HepG2 (cell line): Measurements from ENCODE around the gene PIEZO2. TPM values are rescaled to one million over a fixed set of nuclear protein-coding genes. Genes with fewer than 3 reads are reported as not detected.

Source experiments
- ARNT ChIP-seq: fragments of 450-650 bp; IDR thresholded peaks from 2 replicates; pipeline ENCODE4 v1.6.1; 2017
- CHD4 ChIP-seq: fragments of 200-600 bp; sonication (generic); IDR thresholded peaks from 2 replicates; pipeline ENCODE4 v1.7.0; 2017; ENCODE audit warnings: mild to moderate bottlenecking, low read length, borderline replicate concordance
- FOSL2 ChIP-seq: sonication (generic); formaldehyde crosslinking; IDR thresholded peaks from 2 replicates; pipeline ENCODE4 v1.4.0; 2020; ENCODE audit warnings: missing genetic modification reagents
- IRF2 ChIP-seq: IDR thresholded peaks from 2 replicates; pipeline ENCODE4 v1.6.1; 2018; ENCODE audit warnings: missing genetic modification reagents, missing compliant biosample characterization
- KLF16 ChIP-seq, 2 experiments: sonication (generic) in 1 of 2; formaldehyde crosslinking in 1 of 2; IDR thresholded peaks; 2 replicates each; pipeline versions ENCODE4 v1.6.1 to v1.8.0; 2016 to 2023; ENCODE audit warnings: missing genetic modification reagents in 2 of 2, missing compliant biosample characterization in 1 of 2
- MEIS1 ChIP-seq: sonication (generic); formaldehyde crosslinking; IDR thresholded peaks from 2 replicates; pipeline ENCODE4 v1.9.0; 2021; ENCODE audit warnings: mild to moderate bottlenecking, missing genetic modification reagents, moderate library complexity, borderline replicate concordance
- PHF21A ChIP-seq: sonication (generic); formaldehyde crosslinking; IDR thresholded peaks from 2 replicates; pipeline ENCODE4 v1.5.0; 2020; ENCODE audit warnings: mild to moderate bottlenecking, missing genetic modification reagents
- RAD21 ChIP-seq: fragments of 450-650 bp; formaldehyde crosslinking; IDR thresholded peaks from 2 replicates; pipeline ENCODE4 v1.5.0; 2020; ENCODE audit warnings: mild to moderate bottlenecking
- RBFOX2 ChIP-seq: fragments of 200-400 bp; formaldehyde crosslinking; IDR thresholded peaks from 2 replicates; pipeline ENCODE4 v1.6.1; 2017; ENCODE audit warnings: low read depth, mild to moderate bottlenecking, low read length
- TCF7 ChIP-seq: sonication (generic); IDR thresholded peaks from 2 replicates; pipeline ENCODE4 v1.6.1; 2016; ENCODE audit warnings: antibody characterized with exemption, low read depth
- XBP1 ChIP-seq: sonication (generic); formaldehyde crosslinking; IDR thresholded peaks from 2 replicates; pipeline ENCODE4 v1.5.0; 2020; ENCODE audit warnings: missing genetic modification reagents
- ZBTB3 ChIP-seq: sonication (generic); formaldehyde crosslinking; IDR thresholded peaks from 2 replicates; pipeline ENCODE4 v1.4.0; 2020; ENCODE audit warnings: low read depth, mild to moderate bottlenecking, moderate library complexity, missing genetic modification reagents, borderline replicate concordance
- ZFYVE20 ChIP-seq: sonication (generic); formaldehyde crosslinking; IDR thresholded peaks from 2 replicates; pipeline ENCODE4 v1.8.0; 2023; ENCODE audit warnings: low read depth, mild to moderate bottlenecking, moderate library complexity, missing genetic modification reagents, borderline replicate concordance
- ZNF331 ChIP-seq: sonication (generic); formaldehyde crosslinking; IDR thresholded peaks from 2 replicates; pipeline ENCODE4 v1.4.0; 2020; ENCODE audit warnings: missing genetic modification reagents
- polyA plus RNA-seq, 8 experiments: library from polyadenylated mRNA; depleted of rRNA in 3 of 8; stranded (reverse) in 7 of 8; unstranded in 1 of 8; fragments of >200 nt; fragmentation: Illumina TruSeq in 4 of 8; extraction: Trizol in 4 of 8; gene quantifications; 2 replicates each; pipeline versions ENCODE4 v1.2.1 to v1.2.3, GENCODE V29; 2011 to 2016; ENCODE audit warnings: low read depth in 4 of 8, missing spikeins in 1 of 8, mixed read lengths in 1 of 8; ENCODE audit not compliant: insufficient read depth in 1 of 8
- total RNA-seq, 5 experiments: library from RNA; depleted of rRNA; stranded (reverse); fragments of >200 nt; fragmentation: Illumina TruSeq; extraction: Trizol; gene quantifications; 2 replicates each; pipeline ENCODE4 v1.2.3, GENCODE V29; 2016; ENCODE audit warnings: low read depth in 1 of 5
- TF ChIP-seq, protein P1 (sequence below): sonication (generic); formaldehyde crosslinking; IDR thresholded peaks from 2 replicates; pipeline ENCODE4 v1.5.1; 2020; ENCODE audit warnings: mild to moderate bottlenecking, moderate library complexity, missing genetic modification reagents
- TF ChIP-seq, protein P2 (sequence below): sonication (generic); formaldehyde crosslinking; IDR thresholded peaks from 2 replicates; pipeline ENCODE4 v1.5.0; 2020; ENCODE audit warnings: missing genetic modification reagents
- TF ChIP-seq, protein P3 (sequence below), 2 experiments: IDR thresholded peaks; 2 replicates each; pipeline ENCODE4 v1.6.1; 2011 to 2012; ENCODE audit warnings: low read length in 2 of 2, borderline replicate concordance in 1 of 2, low read depth in 1 of 2, mild to moderate bottlenecking in 1 of 2, moderate library complexity in 1 of 2
- TF ChIP-seq, protein P4 (sequence below): sonication (generic); formaldehyde crosslinking; IDR thresholded peaks from 2 replicates; pipeline ENCODE4 v1.5.0; 2020; ENCODE audit warnings: mild to moderate bottlenecking, missing genetic modification reagents, moderate library complexity
- TF ChIP-seq, protein P5 (sequence below): IDR thresholded peaks from 2 replicates; pipeline ENCODE4 v1.6.1; 2016; ENCODE audit warnings: mild to moderate bottlenecking

The PIEZO2 gene
- total and polyA plus RNA-seq, 2 of the 13 experiments (the other 11 are each of a cell fraction or from before 2014, with no cell fraction given), result 15.2 to 27.2 TPM

DNA sequence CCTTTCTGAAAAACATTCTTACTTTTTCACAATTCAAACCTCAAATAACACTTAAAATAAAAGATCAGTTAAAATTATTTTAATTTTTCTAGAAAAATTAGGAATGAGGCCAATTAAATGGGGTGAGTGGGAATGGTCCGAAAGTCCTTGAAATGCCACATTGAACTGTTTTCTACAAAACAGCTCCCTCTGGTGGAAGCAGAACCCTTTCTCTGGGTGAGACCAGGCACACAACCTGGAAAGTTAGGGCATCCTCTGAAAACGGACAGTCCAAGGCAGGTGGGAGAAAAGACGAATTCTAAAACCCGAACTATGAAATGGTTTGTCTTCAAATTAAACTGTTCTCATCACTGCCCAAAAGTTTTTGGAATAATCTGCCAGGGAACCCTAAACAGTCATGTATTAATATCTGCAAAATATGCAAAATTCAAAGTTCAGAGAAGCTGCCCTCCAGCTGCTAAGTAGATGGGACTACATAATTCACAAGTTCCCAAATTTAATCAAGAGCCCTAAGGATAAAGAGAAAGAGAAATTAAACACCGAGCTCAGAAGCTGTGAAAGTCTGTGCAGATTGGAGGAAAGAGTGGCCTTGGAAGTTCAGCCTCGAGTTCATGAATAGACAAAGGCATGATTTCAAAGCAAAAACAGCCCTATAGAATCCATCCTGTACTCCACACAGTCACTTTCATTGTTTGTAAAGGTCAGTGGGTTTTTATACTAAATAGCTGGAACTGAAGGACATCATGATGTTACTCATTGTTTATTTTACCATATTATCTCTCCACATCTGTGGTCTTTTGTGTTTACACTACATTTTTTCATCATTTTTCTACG is 108.3 kb downstream of the PIEZO2 start (continued):
- TF ChIP-seq, protein P1, sequence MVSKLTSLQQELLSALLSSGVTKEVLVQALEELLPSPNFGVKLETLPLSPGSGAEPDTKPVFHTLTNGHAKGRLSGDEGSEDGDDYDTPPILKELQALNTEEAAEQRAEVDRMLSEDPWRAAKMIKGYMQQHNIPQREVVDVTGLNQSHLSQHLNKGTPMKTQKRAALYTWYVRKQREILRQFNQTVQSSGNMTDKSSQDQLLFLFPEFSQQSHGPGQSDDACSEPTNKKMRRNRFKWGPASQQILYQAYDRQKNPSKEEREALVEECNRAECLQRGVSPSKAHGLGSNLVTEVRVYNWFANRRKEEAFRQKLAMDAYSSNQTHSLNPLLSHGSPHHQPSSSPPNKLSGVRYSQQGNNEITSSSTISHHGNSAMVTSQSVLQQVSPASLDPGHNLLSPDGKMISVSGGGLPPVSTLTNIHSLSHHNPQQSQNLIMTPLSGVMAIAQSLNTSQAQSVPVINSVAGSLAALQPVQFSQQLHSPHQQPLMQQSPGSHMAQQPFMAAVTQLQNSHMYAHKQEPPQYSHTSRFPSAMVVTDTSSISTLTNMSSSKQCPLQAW (CRISPR knock-in tag), result 0 out of 2 replicates have a peak, but pooled peaks have one; percentile 19
- TF ChIP-seq ZNF331 (no peak), TCF7 (peak; percentile 22; the same call in 1 of the 2 replicates), MEIS1 (CRISPR knock-in tag) (no peak), CHD4 (peak; percentile 38; the same call in 1 of the 2 replicates), FOSL2 (CRISPR knock-in tag) (peak; percentile 35; the same call in 1 of the 2 replicates), ZBTB3 (CRISPR knock-in tag) (no peak), XBP1 (CRISPR knock-in tag) (no peak), RBFOX2 (no peak), ARNT (no peak), ZFYVE20 (CRISPR knock-in tag) (no peak), PHF21A (peak; percentile 24; the same call in 1 of the 2 replicates), IRF2 (CRISPR knock-in tag) (0 out of 2 replicates have a peak, but pooled peaks have one; percentile 18), KLF16 (CRISPR knock-in tag; IDR thresholded peaks at IDR 0.05) (0 out of 4 replicates have a peak, but pooled peaks of 1 of the 2 experiments have one; percentile 16), RAD21 (peak; percentile 78)
- TF ChIP-seq, protein P2, sequence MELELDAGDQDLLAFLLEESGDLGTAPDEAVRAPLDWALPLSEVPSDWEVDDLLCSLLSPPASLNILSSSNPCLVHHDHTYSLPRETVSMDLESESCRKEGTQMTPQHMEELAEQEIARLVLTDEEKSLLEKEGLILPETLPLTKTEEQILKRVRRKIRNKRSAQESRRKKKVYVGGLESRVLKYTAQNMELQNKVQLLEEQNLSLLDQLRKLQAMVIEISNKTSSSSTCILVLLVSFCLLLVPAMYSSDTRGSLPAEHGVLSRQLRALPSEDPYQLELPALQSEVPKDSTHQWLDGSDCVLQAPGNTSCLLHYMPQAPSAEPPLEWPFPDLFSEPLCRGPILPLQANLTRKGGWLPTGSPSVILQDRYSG (CRISPR knock-in tag), result no peak
- TF ChIP-seq, protein P3, sequence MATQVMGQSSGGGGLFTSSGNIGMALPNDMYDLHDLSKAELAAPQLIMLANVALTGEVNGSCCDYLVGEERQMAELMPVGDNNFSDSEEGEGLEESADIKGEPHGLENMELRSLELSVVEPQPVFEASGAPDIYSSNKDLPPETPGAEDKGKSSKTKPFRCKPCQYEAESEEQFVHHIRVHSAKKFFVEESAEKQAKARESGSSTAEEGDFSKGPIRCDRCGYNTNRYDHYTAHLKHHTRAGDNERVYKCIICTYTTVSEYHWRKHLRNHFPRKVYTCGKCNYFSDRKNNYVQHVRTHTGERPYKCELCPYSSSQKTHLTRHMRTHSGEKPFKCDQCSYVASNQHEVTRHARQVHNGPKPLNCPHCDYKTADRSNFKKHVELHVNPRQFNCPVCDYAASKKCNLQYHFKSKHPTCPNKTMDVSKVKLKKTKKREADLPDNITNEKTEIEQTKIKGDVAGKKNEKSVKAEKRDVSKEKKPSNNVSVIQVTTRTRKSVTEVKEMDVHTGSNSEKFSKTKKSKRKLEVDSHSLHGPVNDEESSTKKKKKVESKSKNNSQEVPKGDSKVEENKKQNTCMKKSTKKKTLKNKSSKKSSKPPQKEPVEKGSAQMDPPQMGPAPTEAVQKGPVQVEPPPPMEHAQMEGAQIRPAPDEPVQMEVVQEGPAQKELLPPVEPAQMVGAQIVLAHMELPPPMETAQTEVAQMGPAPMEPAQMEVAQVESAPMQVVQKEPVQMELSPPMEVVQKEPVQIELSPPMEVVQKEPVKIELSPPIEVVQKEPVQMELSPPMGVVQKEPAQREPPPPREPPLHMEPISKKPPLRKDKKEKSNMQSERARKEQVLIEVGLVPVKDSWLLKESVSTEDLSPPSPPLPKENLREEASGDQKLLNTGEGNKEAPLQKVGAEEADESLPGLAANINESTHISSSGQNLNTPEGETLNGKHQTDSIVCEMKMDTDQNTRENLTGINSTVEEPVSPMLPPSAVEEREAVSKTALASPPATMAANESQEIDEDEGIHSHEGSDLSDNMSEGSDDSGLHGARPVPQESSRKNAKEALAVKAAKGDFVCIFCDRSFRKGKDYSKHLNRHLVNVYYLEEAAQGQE (IDR thresholded peaks at IDR 0.05; ENCODE audit: borderline replicate concordance in 1 of 2, low read depth in 1 of 2, low read length in 2 of 2), result no peak
- TF ChIP-seq, protein P4, sequence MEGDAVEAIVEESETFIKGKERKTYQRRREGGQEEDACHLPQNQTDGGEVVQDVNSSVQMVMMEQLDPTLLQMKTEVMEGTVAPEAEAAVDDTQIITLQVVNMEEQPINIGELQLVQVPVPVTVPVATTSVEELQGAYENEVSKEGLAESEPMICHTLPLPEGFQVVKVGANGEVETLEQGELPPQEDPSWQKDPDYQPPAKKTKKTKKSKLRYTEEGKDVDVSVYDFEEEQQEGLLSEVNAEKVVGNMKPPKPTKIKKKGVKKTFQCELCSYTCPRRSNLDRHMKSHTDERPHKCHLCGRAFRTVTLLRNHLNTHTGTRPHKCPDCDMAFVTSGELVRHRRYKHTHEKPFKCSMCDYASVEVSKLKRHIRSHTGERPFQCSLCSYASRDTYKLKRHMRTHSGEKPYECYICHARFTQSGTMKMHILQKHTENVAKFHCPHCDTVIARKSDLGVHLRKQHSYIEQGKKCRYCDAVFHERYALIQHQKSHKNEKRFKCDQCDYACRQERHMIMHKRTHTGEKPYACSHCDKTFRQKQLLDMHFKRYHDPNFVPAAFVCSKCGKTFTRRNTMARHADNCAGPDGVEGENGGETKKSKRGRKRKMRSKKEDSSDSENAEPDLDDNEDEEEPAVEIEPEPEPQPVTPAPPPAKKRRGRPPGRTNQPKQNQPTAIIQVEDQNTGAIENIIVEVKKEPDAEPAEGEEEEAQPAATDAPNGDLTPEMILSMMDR (CRISPR knock-in tag), result peak; percentile 82
- TF ChIP-seq, protein P5, sequence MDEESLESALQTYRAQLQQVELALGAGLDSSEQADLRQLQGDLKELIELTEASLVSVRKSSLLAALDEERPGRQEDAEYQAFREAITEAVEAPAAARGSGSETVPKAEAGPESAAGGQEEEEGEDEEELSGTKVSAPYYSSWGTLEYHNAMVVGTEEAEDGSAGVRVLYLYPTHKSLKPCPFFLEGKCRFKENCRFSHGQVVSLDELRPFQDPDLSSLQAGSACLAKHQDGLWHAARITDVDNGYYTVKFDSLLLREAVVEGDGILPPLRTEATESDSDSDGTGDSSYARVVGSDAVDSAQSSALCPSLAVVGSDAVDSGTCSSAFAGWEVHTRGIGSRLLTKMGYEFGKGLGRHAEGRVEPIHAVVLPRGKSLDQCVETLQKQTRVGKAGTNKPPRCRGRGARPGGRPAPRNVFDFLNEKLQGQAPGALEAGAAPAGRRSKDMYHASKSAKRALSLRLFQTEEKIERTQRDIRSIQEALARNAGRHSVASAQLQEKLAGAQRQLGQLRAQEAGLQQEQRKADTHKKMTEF (CRISPR knock-in tag), result peak; percentile 65; the same call in 1 of the 2 replicates
